Activated CD4-positive, alpha-beta T cell treated with anti-CD3 and anti-CD28 coated beads for 48 hours (primary cell): ENCODE measurements around the gene KCNJ1.

ENCODE experiments used
- DNase-seq: peaks from one replicate; pipeline ENCODE4 v3.0.0-alpha.2; 2020

Gene KCNJ1

GRCh38 chr11:128901653-128902514 is 34.8 kb upstream of the KCNJ1 start:
- DNase-seq, result no peak

- DNase-seq, result no peak
Observed at GRCh38 chr11:128900468-128900867, 33.4 kb upstream of the KCNJ1 start.

DNA sequence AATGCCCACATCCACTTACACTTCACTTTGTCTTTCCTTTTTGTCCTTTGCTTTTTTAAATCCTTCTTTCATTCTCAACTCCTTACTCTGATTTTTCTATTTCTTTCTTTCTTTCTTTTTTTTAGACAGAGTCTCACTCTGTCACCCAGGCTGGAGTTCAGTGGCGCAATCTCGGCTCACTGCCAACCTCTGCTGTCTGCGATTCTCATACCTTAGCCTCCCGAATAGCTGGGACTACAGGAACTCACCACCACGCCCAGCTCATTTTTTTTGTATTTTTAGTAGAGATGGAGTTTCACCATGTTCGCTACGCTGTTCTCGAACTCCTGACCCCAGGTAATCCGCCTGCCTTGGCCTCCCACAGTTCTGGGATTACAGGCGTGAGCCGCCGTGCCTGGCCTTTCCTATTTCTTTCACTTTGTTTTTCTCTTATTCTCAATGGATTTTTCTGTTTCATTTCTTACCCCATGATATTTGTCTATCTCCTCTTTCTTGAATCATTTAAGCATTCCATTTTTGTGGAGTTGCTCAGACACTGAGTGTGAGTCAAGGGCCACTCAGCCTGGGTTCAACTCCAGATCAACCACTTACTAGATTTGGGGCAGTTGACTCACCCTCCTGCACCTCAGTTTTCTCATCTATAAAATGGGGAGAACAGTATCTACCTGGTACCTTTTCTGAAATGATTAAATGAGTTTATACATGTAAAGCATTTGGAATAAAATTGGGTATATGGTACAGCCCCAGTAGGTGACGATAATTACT is 31.7 kb upstream of the KCNJ1 start:
- no peak for DNase-seq

DNA sequence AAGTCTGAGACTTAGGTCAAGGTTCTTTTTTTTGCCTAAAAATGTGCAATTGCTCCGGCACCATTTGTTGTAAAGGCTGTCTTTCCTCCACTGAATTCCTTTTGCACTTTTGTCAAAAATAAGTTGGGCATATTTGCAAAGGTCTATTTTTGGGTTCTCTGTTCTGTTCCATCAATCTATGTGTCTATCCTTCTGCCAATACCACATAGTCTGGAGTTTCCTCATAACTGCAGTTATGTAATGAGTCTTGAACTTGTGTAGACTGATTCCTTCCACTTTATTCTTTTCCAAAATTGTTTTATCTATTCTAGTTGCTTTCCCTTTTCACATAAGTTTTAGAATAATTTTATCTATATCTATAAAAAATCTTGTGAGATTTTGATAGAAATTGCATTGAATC is 30.7 kb upstream of the KCNJ1 start:
- DNase-seq, result no peak

DNA sequence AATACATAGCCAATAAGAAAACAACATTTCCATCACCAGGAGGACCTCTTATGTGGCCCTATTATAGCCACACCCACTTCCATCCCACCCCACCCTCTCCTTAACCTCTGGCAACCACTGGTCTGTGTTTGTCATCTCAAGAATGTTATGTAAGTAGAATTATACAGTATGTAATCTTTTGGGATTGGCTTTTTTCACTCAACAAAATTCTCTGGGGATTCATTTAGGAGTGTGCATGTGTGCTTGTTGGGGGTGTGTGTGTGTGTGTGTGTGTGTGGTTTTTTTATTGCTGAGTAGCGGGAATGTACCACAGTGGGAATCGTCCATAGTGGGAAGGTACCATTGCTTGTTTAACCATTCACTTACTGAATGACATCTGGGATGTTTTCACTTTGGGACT is 29.3 kb upstream of the KCNJ1 start:
- DNase-seq, result no peak

DNA sequence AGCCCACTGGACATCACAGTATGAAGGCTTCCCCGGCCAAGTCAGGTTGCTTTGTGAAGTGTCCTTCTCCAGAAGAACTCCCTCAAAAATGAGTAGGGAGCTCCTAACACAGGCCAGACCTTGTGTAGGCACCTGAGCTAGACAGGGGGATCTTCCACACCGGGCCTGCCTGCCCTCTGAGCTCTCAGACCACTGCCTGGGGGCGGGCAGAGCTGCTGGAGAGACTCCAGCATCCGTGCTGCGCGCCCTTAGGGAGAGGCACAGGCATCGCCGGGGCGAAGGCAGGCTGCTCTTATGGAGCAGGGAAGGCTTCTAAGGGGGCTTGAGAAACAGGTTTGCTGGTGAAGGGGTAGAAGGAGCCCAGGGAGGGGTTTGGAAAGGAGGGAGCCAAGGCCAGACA is 28.4 kb upstream of the KCNJ1 start:
- no peak for DNase-seq

- DNase-seq, result no peak
Observed at GRCh38 chr11:128894685-128895084, 27.6 kb upstream of the KCNJ1 start.

DNA sequence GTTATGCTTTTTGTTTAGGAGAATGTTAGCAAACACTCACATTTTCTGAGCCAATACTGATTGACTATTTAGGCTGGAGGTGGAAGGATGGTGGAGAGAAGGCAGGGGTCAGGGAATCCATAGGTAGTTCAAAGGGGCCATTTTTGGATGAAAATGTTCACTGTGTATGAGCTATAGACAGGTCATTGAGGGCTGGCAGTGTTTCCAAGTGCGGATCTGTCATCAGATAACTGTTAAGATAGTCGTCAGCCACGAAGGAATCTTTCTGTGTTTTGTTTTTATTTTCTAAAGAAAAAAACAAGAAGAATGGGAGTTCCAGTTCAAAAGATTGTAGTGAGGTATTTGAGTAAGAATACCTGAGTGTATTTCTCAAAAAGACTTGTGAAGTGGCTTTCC is 27.2 kb upstream of the KCNJ1 start:
- DNase-seq, result no peak

GRCh38 chr11:128893578-128894285 is 26.6 kb upstream of the KCNJ1 start:
- no peak for DNase-seq

DNA sequence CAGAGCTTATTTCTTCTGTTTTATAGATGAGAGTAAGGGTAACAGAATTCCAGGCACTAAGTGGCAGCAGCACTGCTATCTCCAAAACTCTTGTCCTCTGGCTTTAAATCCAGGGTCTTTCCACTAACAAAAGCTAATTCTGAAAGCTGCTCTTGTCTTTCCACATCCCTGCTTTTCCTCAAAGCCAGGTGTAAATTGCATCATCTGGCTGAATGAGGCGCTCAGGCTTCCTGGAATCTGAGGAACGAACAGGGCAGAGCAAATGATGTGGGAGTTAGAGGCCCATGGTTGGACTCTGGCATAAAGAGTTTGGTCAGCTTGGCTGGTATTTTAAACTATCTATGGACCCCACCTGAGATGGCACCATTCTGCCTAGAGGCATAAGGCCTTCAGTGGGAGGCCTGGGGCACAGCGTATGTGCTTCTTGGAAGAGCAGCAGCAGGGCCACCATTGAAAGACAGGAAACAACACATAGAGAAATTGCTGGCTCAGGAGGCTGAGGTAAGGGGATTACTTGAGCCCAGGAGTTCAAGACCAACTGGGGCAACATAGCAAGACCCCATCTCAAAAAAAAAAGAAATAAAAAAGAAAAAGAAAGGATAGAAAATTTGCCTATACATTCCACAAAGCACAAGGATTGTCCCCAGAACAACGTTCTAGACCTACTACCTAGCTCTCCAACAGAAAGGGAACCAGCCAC is 25.9 kb upstream of the KCNJ1 start:
- no peak for DNase-seq

DNA sequence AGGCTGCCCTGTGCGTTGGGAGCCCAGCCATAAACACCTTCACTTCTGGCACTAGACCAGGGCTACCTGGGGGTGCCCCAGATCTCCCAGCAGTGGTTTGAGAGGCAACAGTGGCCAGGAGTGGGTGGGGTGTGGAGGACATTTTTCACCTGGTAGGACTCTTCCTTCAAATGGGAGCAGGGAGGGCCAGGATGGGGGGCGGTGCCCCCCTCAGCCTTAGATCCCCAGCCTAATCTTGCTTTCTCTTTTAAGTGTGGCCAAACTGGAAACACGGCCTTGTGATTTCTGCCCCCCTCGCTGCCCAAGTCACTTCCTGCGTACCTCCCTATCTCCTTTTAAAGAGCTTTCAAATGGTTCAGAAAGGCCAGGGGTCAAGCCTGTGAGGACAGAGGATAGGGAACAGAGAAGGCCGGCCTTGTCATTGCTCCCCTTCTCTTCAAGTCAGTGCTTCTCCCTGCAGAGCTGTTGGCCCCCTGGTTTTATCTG is 24.9 kb upstream of the KCNJ1 start:
- DNase-seq, result no peak

DNA sequence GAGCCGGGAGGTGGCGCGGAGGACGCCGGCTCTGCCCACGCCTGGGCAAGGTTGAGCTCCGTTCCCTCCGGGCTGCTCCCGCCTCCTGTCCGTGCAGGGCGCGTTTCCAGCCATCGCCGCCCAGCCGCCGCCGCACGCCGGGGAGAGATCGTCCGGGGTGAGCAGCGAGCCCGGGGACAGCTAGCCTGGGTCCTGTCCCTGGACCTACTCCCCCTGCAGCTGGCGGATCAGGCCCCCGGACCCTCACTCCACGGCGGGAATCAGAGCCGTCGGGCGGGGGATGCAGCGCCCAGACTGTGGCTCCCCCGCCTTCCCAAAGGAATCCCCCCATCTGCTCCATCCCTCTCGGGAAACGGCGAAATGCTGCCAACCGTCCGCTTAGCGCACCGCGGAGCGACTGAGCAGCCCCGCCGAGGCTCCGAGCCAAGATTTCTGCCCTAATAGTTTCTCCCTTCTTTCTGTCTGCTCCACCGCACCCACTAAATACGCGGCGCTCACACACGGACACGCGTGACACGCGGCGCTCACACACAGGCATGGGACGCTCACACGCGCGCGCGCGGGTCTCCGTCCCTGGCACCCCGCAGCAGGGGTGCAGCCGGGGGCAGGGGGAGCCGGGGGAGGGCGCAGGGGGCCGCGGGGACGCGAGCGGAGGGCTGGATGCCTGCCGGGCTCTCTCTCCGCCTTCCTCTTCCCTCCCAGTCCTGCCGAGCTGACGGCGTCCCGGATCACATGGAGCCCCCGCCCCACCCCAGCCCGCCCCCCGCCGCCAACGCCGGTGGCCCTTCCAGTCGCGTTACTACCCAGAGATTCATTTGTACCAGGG is 23.7 kb upstream of the KCNJ1 start, which contains the start of gene KCNJ5:
Gene KCNJ5, plus strand, starts transcription at position 814 of the 826 bp plus-strand sequence. CDS start 19,918 bp downstream, outside the sequence.
- DNase-seq, result peak; percentile 20

DNA sequence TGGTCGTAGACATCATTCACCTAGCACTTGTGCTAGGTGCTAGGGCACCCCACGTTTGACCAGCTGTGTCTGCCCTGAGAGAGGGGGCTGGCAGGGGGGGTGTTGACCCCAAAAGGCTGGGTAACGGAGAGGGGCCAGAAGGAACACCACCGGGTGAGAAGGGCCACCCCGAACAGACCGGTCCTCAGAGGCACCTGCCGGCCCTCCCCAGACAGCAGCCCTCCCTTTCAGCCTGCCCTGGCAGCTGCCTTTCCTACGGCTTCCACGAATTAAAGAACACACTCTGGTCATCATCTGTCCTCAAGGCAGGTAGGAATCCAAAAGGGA is 23.1 kb upstream of the KCNJ1 start:
- DNase-seq, result no peak

- DNase-seq, result no peak
Observed at GRCh38 chr11:128889657-128890213, 22.6 kb upstream of the KCNJ1 start.

- no peak for DNase-seq
Observed at GRCh38 chr11:128888034-128888985, 21.2 kb upstream of the KCNJ1 start.

- no peak for DNase-seq
Observed at GRCh38 chr11:128886406-128887124, 19.5 kb upstream of the KCNJ1 start.

- peak; percentile 70 for DNase-seq
Observed at GRCh38 chr11:128884703-128885338, 17.7 kb upstream of the KCNJ1 start.

DNA sequence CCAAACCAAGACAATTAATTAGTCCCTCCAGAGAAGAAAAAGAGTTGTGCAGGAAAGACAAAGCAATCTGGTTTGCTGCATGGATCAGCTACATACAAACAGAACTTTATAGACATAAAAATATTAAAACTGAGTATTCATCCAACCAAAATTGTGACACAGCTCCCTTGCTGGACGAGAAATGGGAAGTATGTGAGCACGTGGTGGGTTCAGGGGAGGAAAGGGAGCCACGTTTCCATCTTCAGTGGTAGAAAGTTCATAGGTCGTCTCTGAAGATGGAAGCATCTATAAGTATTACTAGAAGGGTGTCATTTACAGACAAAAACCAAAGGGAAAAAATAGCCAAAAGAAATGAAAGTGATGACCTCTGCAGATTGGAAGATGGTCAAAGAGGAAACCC is 17.0 kb upstream of the KCNJ1 start:
- DNase-seq, result no peak

DNA sequence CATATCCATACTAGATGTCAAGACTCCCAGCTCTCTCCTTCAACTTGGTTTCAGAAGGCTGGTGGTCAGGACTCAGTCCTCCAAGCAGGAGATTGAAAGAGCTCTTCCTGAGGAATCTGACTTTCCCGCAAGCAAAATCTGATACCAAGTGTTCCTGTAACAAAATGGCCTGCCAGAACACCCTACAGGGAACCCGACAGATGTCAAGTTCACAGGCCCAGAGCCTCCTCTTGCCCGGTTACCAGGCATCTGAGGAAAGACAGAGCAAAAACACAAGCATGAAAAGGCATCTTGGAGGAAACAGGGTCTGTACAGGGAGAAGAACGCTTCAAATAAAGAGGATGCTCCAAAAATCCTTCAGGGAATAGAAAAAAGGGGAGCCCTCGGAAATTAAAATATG is 15.4 kb upstream of the KCNJ1 start:
- DNase-seq, result no peak
